Measurements from ENCODE around the gene APBB1IP. TPM values are rescaled to one million over a fixed set of nuclear protein-coding genes. Genes with fewer than 3 reads are reported as not detected.

APBB1IP gene
- polyA plus RNA-seq, 3 donors: 24.6 to 78.7 (median 45.4) TPM

- no peak overlapping the region for H3K4me3 Mint-ChIP-seq
- no peak for DNase-seq
- TF ChIP-seq, protein P1, sequence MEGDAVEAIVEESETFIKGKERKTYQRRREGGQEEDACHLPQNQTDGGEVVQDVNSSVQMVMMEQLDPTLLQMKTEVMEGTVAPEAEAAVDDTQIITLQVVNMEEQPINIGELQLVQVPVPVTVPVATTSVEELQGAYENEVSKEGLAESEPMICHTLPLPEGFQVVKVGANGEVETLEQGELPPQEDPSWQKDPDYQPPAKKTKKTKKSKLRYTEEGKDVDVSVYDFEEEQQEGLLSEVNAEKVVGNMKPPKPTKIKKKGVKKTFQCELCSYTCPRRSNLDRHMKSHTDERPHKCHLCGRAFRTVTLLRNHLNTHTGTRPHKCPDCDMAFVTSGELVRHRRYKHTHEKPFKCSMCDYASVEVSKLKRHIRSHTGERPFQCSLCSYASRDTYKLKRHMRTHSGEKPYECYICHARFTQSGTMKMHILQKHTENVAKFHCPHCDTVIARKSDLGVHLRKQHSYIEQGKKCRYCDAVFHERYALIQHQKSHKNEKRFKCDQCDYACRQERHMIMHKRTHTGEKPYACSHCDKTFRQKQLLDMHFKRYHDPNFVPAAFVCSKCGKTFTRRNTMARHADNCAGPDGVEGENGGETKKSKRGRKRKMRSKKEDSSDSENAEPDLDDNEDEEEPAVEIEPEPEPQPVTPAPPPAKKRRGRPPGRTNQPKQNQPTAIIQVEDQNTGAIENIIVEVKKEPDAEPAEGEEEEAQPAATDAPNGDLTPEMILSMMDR (IDR thresholded peaks at IDR 0.05): no peak
- H3K4me1 Mint-ChIP-seq: peaks cover 5% of the 10 kb centered on the region
- H3K4me3 ChIP-seq (replicated peaks in 1 of 3; ENCODE audit: low read depth in 2 of 3, low read length in 3 of 3): no peak overlapping the region
- peaks cover 78 to 90% of the 10 kb centered on the region in 2 donors for H3K36me3 Mint-ChIP-seq
- peaks cover 47% of the 10 kb centered on the region for H4K20me1 ChIP-seq (ENCODE audit: insufficient read depth, low read length)
- no peak overlapping the region for H3K27ac Mint-ChIP-seq
- peaks cover 5% of the 10 kb centered on the region for H3K79me2 ChIP-seq (ENCODE audit: insufficient read depth, low read length)
- 97% methylated on average over 47 of the region's 64 CpGs for WGBS (ENCODE audit: insufficient coverage)
- no peaks in the 10 kb centered on the region for H3K4me1 ChIP-seq (ENCODE audit: control insufficient read depth in 1 of 2, insufficient read depth in 2 of 2, low read length in 2 of 2)
- intact Hi-C loops (cut with micrococcal nuclease): no loop called here
- no peak overlapping the region for H3K4me2 ChIP-seq (replicated peaks; ENCODE audit: extremely low read depth, low read length, poor library complexity, severe bottlenecking)
- no peak overlapping the region for H3K27ac ChIP-seq (ENCODE audit: low read depth in 1 of 2, low read length in 2 of 2)
- H3K27me3 Mint-ChIP-seq (ENCODE audit: low read depth in 3 of 3): no peaks in the 10 kb centered on the region
- no peaks in the 10 kb centered on the region for H3K9me3 ChIP-seq (replicated peaks in 1 of 2; ENCODE audit: control insufficient read depth in 1 of 2, insufficient read depth in 1 of 2, low read length in 2 of 2)
- peaks cover 0 to 4% (median 0%) of the 10 kb centered on the region in 7 donors for H3K9me3 Mint-ChIP-seq
- H3K9ac ChIP-seq (ENCODE audit: insufficient read depth, low read length, poor library complexity, severe bottlenecking): no peak overlapping the region
- H3K36me3 ChIP-seq (replicated peaks in 1 of 2; ENCODE audit: control insufficient read depth in 1 of 2, insufficient read depth in 2 of 2, low read length in 2 of 2): peaks cover 82 to 94% of the 10 kb centered on the region in 2 donors
- no peak overlapping the region for H2AFZ ChIP-seq (ENCODE audit: insufficient read depth, low read depth, low read length, poor library complexity, severe bottlenecking)
- no peaks in the 10 kb centered on the region for H3K27me3 ChIP-seq (ENCODE audit: control insufficient read depth in 2 of 2, insufficient read depth in 2 of 2, low read length in 2 of 2)
These were observed 128.6 kb downstream of the APBB1IP start for GRCh38 chr10:26566525-26567350.

DNA sequence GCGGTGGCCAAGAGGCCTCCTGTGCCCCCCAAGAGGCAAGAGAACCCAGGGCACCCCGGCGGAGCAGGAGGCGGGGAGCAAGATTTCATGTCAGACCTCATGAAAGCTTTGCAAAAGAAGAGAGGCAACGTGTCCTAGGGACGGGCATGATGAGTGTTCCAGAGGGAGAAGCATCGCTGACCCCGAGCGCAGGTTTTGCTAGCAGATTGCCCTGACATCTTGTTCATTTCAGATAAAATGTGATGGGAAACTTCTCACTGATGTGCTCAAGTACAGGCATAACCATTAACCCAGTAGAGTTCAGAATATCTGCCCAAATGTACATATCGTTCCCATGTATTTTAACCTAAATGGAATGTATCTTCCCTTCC is 129.2 kb downstream of the APBB1IP start:
- Mint-ChIP-seq H3K36me3 (peaks cover 77 to 90% of the 10 kb centered on the region in 2 donors), H3K27ac (no peak overlapping the region), H3K4me3 (no peak overlapping the region), H3K9me3 (peaks cover 0 to 4% (median 0%) of the 10 kb centered on the region in 7 donors), H3K4me1 (peaks cover 6% of the 10 kb centered on the region), H3K27me3 (ENCODE audit: low read depth in 3 of 3) (no peaks in the 10 kb centered on the region)
- Histone ChIP-seq H3K4me3 (replicated peaks in 1 of 3; ENCODE audit: low read depth in 2 of 3, low read length in 3 of 3) (no peak overlapping the region), H3K4me2 (replicated peaks; ENCODE audit: extremely low read depth, low read length, poor library complexity, severe bottlenecking) (no peak overlapping the region), H4K20me1 (ENCODE audit: insufficient read depth, low read length) (peaks cover 47% of the 10 kb centered on the region), H3K27me3 (ENCODE audit: control insufficient read depth in 2 of 2, insufficient read depth in 2 of 2, low read length in 2 of 2) (no peaks in the 10 kb centered on the region), H2AFZ (ENCODE audit: insufficient read depth, low read depth, low read length, poor library complexity, severe bottlenecking) (no peak overlapping the region), H3K9ac (ENCODE audit: insufficient read depth, low read length, poor library complexity, severe bottlenecking) (no peak overlapping the region), H3K9me3 (replicated peaks in 1 of 2; ENCODE audit: control insufficient read depth in 1 of 2, insufficient read depth in 1 of 2, low read length in 2 of 2) (no peaks in the 10 kb centered on the region), H3K27ac (ENCODE audit: low read depth in 1 of 2, low read length in 2 of 2) (no peak overlapping the region), H3K79me2 (ENCODE audit: insufficient read depth, low read length) (peaks cover 5% of the 10 kb centered on the region), H3K4me1 (ENCODE audit: control insufficient read depth in 1 of 2, insufficient read depth in 2 of 2, low read length in 2 of 2) (no peaks in the 10 kb centered on the region), H3K36me3 (replicated peaks in 1 of 2; ENCODE audit: control insufficient read depth in 1 of 2, insufficient read depth in 2 of 2, low read length in 2 of 2) (peaks cover 77 to 88% of the 10 kb centered on the region in 2 donors)
- TF ChIP-seq, protein P1 (IDR thresholded peaks at IDR 0.05): no peak
- DNase-seq: no peak
- 83% methylated on average over 4 of the region's 10 CpGs for WGBS (ENCODE audit: insufficient coverage)
- intact Hi-C loops (cut with micrococcal nuclease): no loop called here

Measured in CD14-positive monocyte (primary cell).